Upper lobe of right lung (tissue), 1 donor: ENCODE measurements around the gene CYTH4. TPM values are rescaled to one million over a fixed set of nuclear protein-coding genes. Genes with fewer than 3 reads are reported as not detected.

Source experiments
- ATAC-seq: fragments of 200-7000 bp; cut with Tn5 transposase; one replicate; pipeline ENCODE4 v1.9.1; 2020; ENCODE audit warnings: mild to moderate bottlenecking, moderate library complexity
- DNase-seq: peaks from one replicate; pipeline ENCODE4 v3.0.0-alpha.2; 2020
- H3K27ac ChIP-seq: fragments of 200-600 bp; one replicate; pipeline ENCODE4 v1.8.0; 2022
- H3K27me3 ChIP-seq: fragments of 200-600 bp; one replicate; pipeline ENCODE4 v1.8.0; 2022; ENCODE audit warnings: mild to moderate bottlenecking
- H3K36me3 ChIP-seq: fragments of 200-600 bp; one replicate; pipeline ENCODE4 v1.8.0; 2022
- H3K4me1 ChIP-seq: fragments of 200-600 bp; one replicate; pipeline ENCODE4 v1.8.0; 2022
- H3K4me3 ChIP-seq: fragments of 200-600 bp; one replicate; pipeline ENCODE4 v1.8.0; 2022; ENCODE audit warnings: mild to moderate bottlenecking
- H3K9me3 ChIP-seq: fragments of 200-600 bp; one replicate; pipeline ENCODE4 v1.8.0; 2022
- CTCF ChIP-seq: fragments of 200-600 bp; IDR thresholded peaks from one replicate; pipeline ENCODE4 v1.8.0; 2022; ENCODE audit warnings: antibody characterized with exemption
- intact Hi-C: fragments of 100-400 bp; cut with DNase I; formaldehyde crosslinking; loops from one replicate; pipeline ENCODE4 v1.11.0; 2022
- total RNA-seq: library from RNA; stranded (reverse); fragmentation: NEBNext Ultra II Directional; extraction: Animal tissue kit (Norgen Biotek cat#: 25700); gene quantifications from one replicate; pipeline ENCODE4 v1.2.1, GENCODE V29; 2021
- donor health status: DM: no; HTN: yes; CAD: no; lungs with severe emphysema.

Gene CYTH4
- total RNA-seq, 1 donor from 2014 or later = 37.9 TPM

DNA sequence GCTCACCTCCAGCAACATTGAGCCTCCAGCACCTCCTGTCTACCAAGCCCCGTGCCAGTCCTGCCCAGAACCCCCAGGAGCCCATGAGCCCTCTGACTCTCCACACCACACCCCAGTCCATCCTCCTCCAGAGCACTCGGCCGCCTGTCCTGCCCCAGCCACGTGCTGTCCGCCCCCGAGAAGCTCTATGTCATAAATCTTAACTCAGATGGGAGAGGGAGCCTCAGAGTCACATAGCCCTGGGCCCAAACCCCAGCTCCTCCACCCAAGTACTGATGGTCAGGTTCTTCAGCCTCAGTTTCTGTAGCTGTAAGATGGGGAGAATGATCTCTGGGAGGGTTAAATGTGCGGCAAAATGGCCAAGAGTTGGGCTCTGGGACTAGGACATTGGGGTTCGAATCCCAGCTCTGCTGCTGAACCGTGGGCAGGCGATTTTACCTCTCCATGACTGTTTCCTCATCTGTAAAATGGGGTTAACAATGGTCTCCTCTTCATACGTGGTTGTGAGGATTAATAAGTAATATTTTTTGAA, 27.8 kb downstream of the CYTH4 start:
- ATAC-seq (peak; percentile 47), DNase-seq (no peak)
- H3K27ac ChIP-seq = peak overlapping the region; percentile 42
- no peaks in the 10 kb centered on the region for H3K27me3 ChIP-seq
- no peak for TF ChIP-seq CTCF
- no peak overlapping the region for H3K4me3 ChIP-seq
- no peaks in the 10 kb centered on the region for H3K36me3 ChIP-seq
- H3K4me1 ChIP-seq = peaks cover 55% of the 10 kb centered on the region
- no peaks in the 10 kb centered on the region for H3K9me3 ChIP-seq
- intact Hi-C loops = loop anchor here (10.0 kb wide), 1 partner anchor 125 kb away; no protein-coding TSS in a partner anchor

DNA sequence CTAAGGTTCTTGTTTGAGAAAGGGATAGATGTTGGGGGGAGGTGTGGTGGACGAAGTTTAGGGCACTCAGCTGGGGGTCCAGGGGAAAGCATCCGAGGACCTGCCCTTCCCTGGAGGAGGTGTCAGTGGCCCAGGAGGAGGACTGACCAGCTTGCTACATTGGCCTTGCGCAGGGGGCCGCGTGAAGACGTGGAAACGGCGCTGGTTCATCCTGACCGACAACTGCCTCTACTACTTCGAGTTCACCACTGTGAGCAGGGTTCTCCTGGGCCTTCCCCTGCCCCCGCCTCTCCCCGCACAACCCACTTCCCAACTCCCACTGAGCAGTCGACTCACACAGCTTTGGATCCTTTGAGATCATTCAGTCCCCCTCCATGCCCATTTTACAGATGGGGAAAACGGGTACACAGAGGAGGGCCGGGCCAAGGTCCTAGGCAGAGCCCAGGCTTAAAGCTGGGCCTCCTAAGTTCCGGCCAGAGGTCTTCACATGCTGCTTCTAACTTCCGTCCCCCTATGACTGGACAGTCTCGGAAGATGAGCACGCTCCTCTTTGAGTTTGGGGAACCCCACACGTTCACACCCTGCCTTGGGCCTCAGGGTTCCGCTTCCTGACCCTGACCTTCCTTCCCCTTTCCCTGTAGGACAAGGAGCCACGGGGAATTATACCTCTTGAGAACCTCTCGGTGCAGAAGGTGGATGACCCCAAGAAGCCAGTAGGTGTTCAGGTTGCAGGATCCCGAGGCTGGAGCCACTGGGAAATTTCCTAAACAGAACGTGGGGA, 28.7 kb downstream of the CYTH4 start:
- Histone ChIP-seq H3K27ac (peak overlapping the region; percentile 42), H3K36me3 (no peaks in the 10 kb centered on the region), H3K9me3 (no peaks in the 10 kb centered on the region), H3K4me3 (no peak overlapping the region), H3K27me3 (no peaks in the 10 kb centered on the region), H3K4me1 (peaks cover 54% of the 10 kb centered on the region)
- ATAC-seq (peak; percentile 69), DNase-seq (no peak)
- TF ChIP-seq CTCF = no peak
- intact Hi-C loops = loop anchor here (10.0 kb wide), 1 partner anchor 124 kb away; no protein-coding TSS in a partner anchor

DNA sequence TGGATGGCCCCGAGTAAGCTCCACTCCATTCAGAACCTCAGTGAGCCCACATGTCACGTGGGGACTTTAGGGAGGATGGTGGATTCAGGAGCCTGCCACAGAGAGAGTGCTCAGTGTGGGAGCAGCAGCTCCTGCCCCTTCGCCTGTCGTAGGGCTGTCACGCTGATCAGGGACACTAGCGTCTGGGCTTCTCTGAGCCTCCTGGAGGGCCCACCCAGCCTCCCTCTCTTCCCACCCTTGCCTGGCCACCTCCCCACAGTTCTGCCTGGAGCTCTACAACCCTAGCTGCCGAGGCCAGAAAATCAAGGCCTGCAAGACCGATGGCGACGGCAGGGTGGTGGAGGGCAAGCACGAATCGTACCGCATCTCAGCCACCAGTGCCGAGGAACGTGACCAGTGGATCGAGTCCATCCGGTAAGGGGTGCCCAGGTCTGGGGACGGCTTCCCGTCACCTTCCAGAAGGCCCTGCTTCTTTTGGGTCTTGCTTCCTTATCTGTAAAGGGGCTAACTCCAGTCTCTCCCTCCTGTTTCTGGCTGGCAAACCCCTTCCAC, 29.5 kb downstream of the CYTH4 start:
- TF ChIP-seq CTCF = no peak
- no peak for ATAC-seq
- H3K4me3 ChIP-seq = no peak overlapping the region
- no peaks in the 10 kb centered on the region for H3K27me3 ChIP-seq
- no peak overlapping the region for H3K27ac ChIP-seq
- no peak for DNase-seq
- no peaks in the 10 kb centered on the region for H3K36me3 ChIP-seq
- intact Hi-C loops = loop anchor here (10.0 kb wide), 1 partner anchor 123 kb away; no protein-coding TSS in a partner anchor
- no peaks in the 10 kb centered on the region for H3K9me3 ChIP-seq
- peaks cover 48% of the 10 kb centered on the region for H3K4me1 ChIP-seq

- intact Hi-C loops = loop anchor here (10.0 kb wide), 1 partner anchor 122 kb away; no protein-coding TSS in a partner anchor
- Histone ChIP-seq H3K27me3 (no peaks in the 10 kb centered on the region), H3K9me3 (no peaks in the 10 kb centered on the region), H3K27ac (no peak overlapping the region), H3K36me3 (no peaks in the 10 kb centered on the region), H3K4me1 (peaks cover 40% of the 10 kb centered on the region), H3K4me3 (no peak overlapping the region)
- no peak for TF ChIP-seq CTCF
- ATAC-seq (no peak), DNase-seq (peak; percentile 62)
Measured at GRCh38 chr22:37312549-37313183, 30.4 kb downstream of the CYTH4 start.

GRCh38 chr22:37313376-37314314, 31.3 kb downstream of the CYTH4 start:
- ATAC-seq (no peak), DNase-seq (peak; percentile 59)
- Histone ChIP-seq H3K4me3 (no peak overlapping the region), H3K27me3 (no peaks in the 10 kb centered on the region), H3K9me3 (no peaks in the 10 kb centered on the region), H3K4me1 (peaks cover 30% of the 10 kb centered on the region), H3K27ac (no peak overlapping the region), H3K36me3 (no peaks in the 10 kb centered on the region)
- intact Hi-C loops = loop anchor here (10.0 kb wide), 1 partner anchor 121 kb away; no protein-coding TSS in a partner anchor
- no peak for TF ChIP-seq CTCF
